ENCODE measurements around the gene TMEM18. TPM values are rescaled to one million over a fixed set of nuclear protein-coding genes. Genes with fewer than 3 reads are reported as not detected.

TMEM18 gene
- total RNA-seq, 2 donors from 2014 or later, result 16.4 to 19.6 TPM

GRCh38 chr2:661360-661635 is 15.9 kb downstream of the TMEM18 start:
- intact Hi-C loops (cut with DNase I), result no loop called here
- no peak overlapping the region for H3K4me3 ChIP-seq
- H3K9me3 ChIP-seq, result no peaks in the 10 kb centered on the region
- no peaks in the 10 kb centered on the region for H3K27me3 ChIP-seq
- no peak overlapping the region for H3K27ac ChIP-seq
- TF ChIP-seq CTCF (IDR thresholded peaks at IDR 0.05), result no peak
- no peaks in the 10 kb centered on the region for H3K4me1 ChIP-seq
- DNase-seq, result no peak
- no peak overlapping the region for H3K9ac ChIP-seq (ENCODE audit: low read depth in 2 of 2, low read length in 2 of 2)
- H3K36me3 ChIP-seq, result no peaks in the 10 kb centered on the region

GRCh38 chr2:660586-661359 is 16.4 kb downstream of the TMEM18 start:
- intact Hi-C loops (cut with DNase I), result no loop called here
- H3K4me3 ChIP-seq, result no peak overlapping the region
- H3K4me1 ChIP-seq, result no peaks in the 10 kb centered on the region
- H3K9ac ChIP-seq (ENCODE audit: low read depth in 2 of 2, low read length in 2 of 2), result no peak overlapping the region
- H3K27me3 ChIP-seq, result no peaks in the 10 kb centered on the region
- no peak overlapping the region for H3K27ac ChIP-seq
- TF ChIP-seq CTCF (IDR thresholded peaks at IDR 0.05), result no peak
- no peak for DNase-seq
- H3K36me3 ChIP-seq, result no peaks in the 10 kb centered on the region
- H3K9me3 ChIP-seq, result no peaks in the 10 kb centered on the region

GRCh38 chr2:660029-660428 is 17.2 kb downstream of the TMEM18 start:
- intact Hi-C loops (cut with DNase I), result no loop called here
- Histone ChIP-seq H3K27me3 (no peaks in the 10 kb centered on the region), H3K4me1 (no peaks in the 10 kb centered on the region), H3K36me3 (no peaks in the 10 kb centered on the region), H3K4me3 (no peak overlapping the region), H3K27ac (no peak overlapping the region), H3K9ac (ENCODE audit: low read depth in 2 of 2, low read length in 2 of 2) (no peak overlapping the region), H3K9me3 (no peaks in the 10 kb centered on the region)
- TF ChIP-seq CTCF (IDR thresholded peaks at IDR 0.05), result no peak
- no peak for DNase-seq

- H3K4me1 ChIP-seq, result no peaks in the 10 kb centered on the region
- H3K9me3 ChIP-seq, result no peaks in the 10 kb centered on the region
- no peak overlapping the region for H3K27ac ChIP-seq
- no peaks in the 10 kb centered on the region for H3K36me3 ChIP-seq
- TF ChIP-seq CTCF (IDR thresholded peaks at IDR 0.05), result no peak
- no peak overlapping the region for H3K9ac ChIP-seq (ENCODE audit: low read depth in 2 of 2, low read length in 2 of 2)
- no peak for DNase-seq
- intact Hi-C loops (cut with DNase I), result no loop called here
- H3K27me3 ChIP-seq, result no peaks in the 10 kb centered on the region
- no peak overlapping the region for H3K4me3 ChIP-seq
Measured at GRCh38 chr2:658426-658825, 18.8 kb downstream of the TMEM18 start.

GRCh38 chr2:657766-658165 is 19.4 kb downstream of the TMEM18 start:
- no peak overlapping the region for H3K27ac ChIP-seq
- DNase-seq, result no peak
- H3K4me1 ChIP-seq, result no peaks in the 10 kb centered on the region
- H3K4me3 ChIP-seq, result no peak overlapping the region
- H3K9me3 ChIP-seq, result no peaks in the 10 kb centered on the region
- intact Hi-C loops (cut with DNase I), result no loop called here
- H3K36me3 ChIP-seq, result no peaks in the 10 kb centered on the region
- no peak overlapping the region for H3K9ac ChIP-seq (ENCODE audit: low read depth in 2 of 2, low read length in 2 of 2)
- no peak for TF ChIP-seq CTCF (IDR thresholded peaks at IDR 0.05)
- no peaks in the 10 kb centered on the region for H3K27me3 ChIP-seq

Measured in colonic mucosa (tissue), 4 donors.